Fibroblast of lung (primary cell): ENCODE measurements around the gene ARAP3. TPM values are rescaled to one million over a fixed set of nuclear protein-coding genes. Genes with fewer than 3 reads are reported as not detected.

ENCODE experiments used
- DNase-seq, 2 donors: peaks; one replicate each; pipeline versions ENCODE4 v3.0.0 to v3.0.0-alpha.2; 2010; ENCODE audit warnings: low read depth in 2 of 2
- H2AFZ ChIP-seq: 2 replicates; pipeline ENCODE4 v1.5.1; 2012; ENCODE audit warnings: low read length, control low read depth, inconsistent platforms
- H3K27ac ChIP-seq: 2 replicates; pipeline ENCODE4 v1.5.1; 2011; ENCODE audit warnings: low read length, control low read depth; ENCODE audit not compliant: insufficient read depth
- H3K27me3 ChIP-seq: 2 replicates; pipeline ENCODE4 v1.5.1; 2011; ENCODE audit warnings: mild to moderate bottlenecking, low read length; ENCODE audit not compliant: control insufficient read depth, insufficient read depth
- H3K36me3 ChIP-seq: 2 replicates; pipeline ENCODE4 v1.5.1; 2011; ENCODE audit warnings: low read length; ENCODE audit not compliant: control insufficient read depth, insufficient read depth
- H3K4me1 ChIP-seq: 2 replicates; pipeline ENCODE4 v1.5.1; 2011; ENCODE audit warnings: low read length; ENCODE audit not compliant: control insufficient read depth, insufficient read depth; ENCODE audit errors: extremely low read depth
- H3K4me2 ChIP-seq: 2 replicates; pipeline ENCODE4 v1.5.1; 2011; ENCODE audit warnings: low read length, control low read depth; ENCODE audit not compliant: insufficient read depth; ENCODE audit errors: extremely low read depth
- H3K4me3 ChIP-seq, 4 experiments: fragments of 200-600 bp in 1 of 4; sonication (generic) in 1 of 4; replicated peaks in 1 of 4; 2 replicates each; pipeline ENCODE4 v1.5.1; 2011 to 2016; ENCODE audit warnings: low read length in 4 of 4, low read depth in 3 of 4, mild to moderate bottlenecking in 3 of 4, control low read depth in 2 of 4, inconsistent platforms in 1 of 4, mixed read lengths in 1 of 4; ENCODE audit not compliant: insufficient read depth in 1 of 4; ENCODE audit errors: control extremely low read depth in 1 of 4
- H3K79me2 ChIP-seq: 2 replicates; pipeline ENCODE4 v1.5.1; 2012; ENCODE audit warnings: mild to moderate bottlenecking, low read length, inconsistent platforms; ENCODE audit not compliant: control insufficient read depth, insufficient read depth
- H3K9ac ChIP-seq: 2 replicates; pipeline ENCODE4 v1.5.1; 2011; ENCODE audit warnings: mild to moderate bottlenecking, low read length, control low read depth; ENCODE audit not compliant: insufficient read depth
- H3K9me3 ChIP-seq: 2 replicates; pipeline ENCODE4 v1.5.1; 2012; ENCODE audit warnings: low read depth, low read length; ENCODE audit not compliant: control insufficient read depth, insufficient read depth
- H4K20me1 ChIP-seq: 2 replicates; pipeline ENCODE4 v1.5.1; 2011; ENCODE audit warnings: low read length; ENCODE audit not compliant: control insufficient read depth, insufficient read depth; ENCODE audit errors: extremely low read depth
- CTCF ChIP-seq, 2 donors: IDR thresholded peaks in 1 of 2; conservative IDR thresholded peaks in 1 of 2; 1 replicate in 1 of 2; 2 replicates in 1 of 2; pipeline ENCODE4 v1.5.1; 2011 to 2012; ENCODE audit warnings: low read length in 2 of 2, control low read depth in 1 of 2, inconsistent platforms in 1 of 2, low read depth in 1 of 2, mild to moderate bottlenecking in 1 of 2
- EZH2 ChIP-seq: IDR thresholded peaks from 2 replicates; pipeline ENCODE4 v1.5.1; 2012; ENCODE audit warnings: low read length, control low read depth, mild to moderate bottlenecking; ENCODE audit errors: missing control alignments
- polyA plus RNA-seq, 2 donors: library from polyadenylated mRNA; depleted of rRNA in 1 of 2; stranded (reverse) in 1 of 2; unstranded in 1 of 2; fragments of >200 nt; gene quantifications; 2 replicates each; pipeline ENCODE4 v1.2.1, GENCODE V29; 2011 to 2012; ENCODE audit warnings: missing spikeins in 1 of 2
- total RNA-seq: library from RNA; depleted of rRNA; stranded (reverse); fragments of >200 nt; gene quantifications from 2 replicates; pipeline ENCODE4 v1.2.1, GENCODE V29; 2014

ARAP3 gene
- total and polyA plus RNA-seq, 2 donors (not counting 1 experiment from before 2014, with no cell fraction given), result 2.9 to 3.8 TPM

- peaks cover 2% of the 10 kb centered on the region for H3K4me1 ChIP-seq
- no peak overlapping the region for H3K27ac ChIP-seq
- no peaks in the 10 kb centered on the region for H3K27me3 ChIP-seq
- H3K9ac ChIP-seq, result no peak overlapping the region
- H3K9me3 ChIP-seq, result no peaks in the 10 kb centered on the region
- no peak for TF ChIP-seq CTCF (conservative IDR thresholded peaks at IDR 0.05 in 1 of 2, IDR thresholded peaks at IDR 0.05 in 1 of 2; ENCODE audit: low read depth in 1 of 2, low read length in 2 of 2)
- TF ChIP-seq EZH2, result no peak
- no peaks in the 10 kb centered on the region for H3K36me3 ChIP-seq
- no peak overlapping the region for H2AFZ ChIP-seq
- peaks cover 47% of the 10 kb centered on the region for H3K79me2 ChIP-seq
- H3K4me2 ChIP-seq, result no peak overlapping the region
- no peaks in the 10 kb centered on the region for H4K20me1 ChIP-seq
- H3K4me3 ChIP-seq, result no peak overlapping the region
- no peak for DNase-seq
Observed at GRCh38 chr5:141609044-141609443, 73.0 kb downstream of the ARAP3 start.

- Histone ChIP-seq H3K27ac (no peak overlapping the region), H4K20me1 (no peaks in the 10 kb centered on the region), H3K4me1 (peaks cover 6% of the 10 kb centered on the region), H2AFZ (no peak overlapping the region), H3K9me3 (no peaks in the 10 kb centered on the region), H3K9ac (no peak overlapping the region), H3K79me2 (peaks cover 47% of the 10 kb centered on the region), H3K4me3 (no peak overlapping the region), H3K4me2 (no peak overlapping the region), H3K36me3 (no peaks in the 10 kb centered on the region), H3K27me3 (no peaks in the 10 kb centered on the region)
- DNase-seq, result no peak
- no peak for TF ChIP-seq CTCF (conservative IDR thresholded peaks at IDR 0.05 in 1 of 2, IDR thresholded peaks at IDR 0.05 in 1 of 2; ENCODE audit: low read depth in 1 of 2, low read length in 2 of 2)
- TF ChIP-seq EZH2, result no peak
Observed at GRCh38 chr5:141608557-141608956, 73.5 kb downstream of the ARAP3 start.

GRCh38 chr5:141608046-141608445 lies 74.0 kb downstream of the ARAP3 start:
- H3K4me2 ChIP-seq, result no peak overlapping the region
- no peak overlapping the region for H3K4me3 ChIP-seq
- TF ChIP-seq EZH2 (no peak), CTCF (conservative IDR thresholded peaks at IDR 0.05 in 1 of 2, IDR thresholded peaks at IDR 0.05 in 1 of 2; ENCODE audit: low read depth in 1 of 2, low read length in 2 of 2) (no peak)
- no peaks in the 10 kb centered on the region for H4K20me1 ChIP-seq
- H3K36me3 ChIP-seq, result no peaks in the 10 kb centered on the region
- H3K9ac ChIP-seq, result no peak overlapping the region
- H3K27me3 ChIP-seq, result no peaks in the 10 kb centered on the region
- peaks cover 48% of the 10 kb centered on the region for H3K79me2 ChIP-seq
- peaks cover 6% of the 10 kb centered on the region for H3K4me1 ChIP-seq
- no peaks in the 10 kb centered on the region for H3K9me3 ChIP-seq
- DNase-seq, result no peak
- no peak overlapping the region for H2AFZ ChIP-seq
- H3K27ac ChIP-seq, result no peak overlapping the region
